GM21723 (cell line): ENCODE data around the gene TCEA2.

Source experiments
- ATAC-seq: cut with Tn5 transposase; IDR thresholded peaks from one replicate; pipeline ENCODE4 v1.9.1; 2021; ENCODE audit warnings: mild to moderate bottlenecking, moderate library complexity; ENCODE audit not compliant: unreplicated experiment

The TCEA2 gene

DNA sequence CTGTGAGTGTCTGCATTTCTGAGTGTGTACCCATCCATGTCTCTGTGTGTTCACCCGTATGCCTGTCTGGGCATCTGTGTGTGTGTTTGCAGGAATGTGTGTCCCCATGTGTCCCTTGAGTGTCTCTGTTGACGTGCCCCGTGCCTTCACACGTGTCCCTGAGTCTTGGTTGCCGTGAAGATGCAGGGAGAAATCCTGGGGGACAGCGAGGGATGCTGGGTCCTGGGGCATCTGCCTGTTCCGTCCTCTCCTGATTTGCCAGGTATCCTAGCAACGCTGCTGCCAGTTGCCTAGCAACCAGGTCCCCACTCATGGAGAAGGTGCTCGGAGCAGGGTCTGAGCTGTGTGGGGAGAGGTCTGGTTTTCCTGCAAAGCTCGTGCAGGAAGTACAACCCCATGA is 27.2 kb downstream of the TCEA2 start:
- no peak for ATAC-seq

DNA sequence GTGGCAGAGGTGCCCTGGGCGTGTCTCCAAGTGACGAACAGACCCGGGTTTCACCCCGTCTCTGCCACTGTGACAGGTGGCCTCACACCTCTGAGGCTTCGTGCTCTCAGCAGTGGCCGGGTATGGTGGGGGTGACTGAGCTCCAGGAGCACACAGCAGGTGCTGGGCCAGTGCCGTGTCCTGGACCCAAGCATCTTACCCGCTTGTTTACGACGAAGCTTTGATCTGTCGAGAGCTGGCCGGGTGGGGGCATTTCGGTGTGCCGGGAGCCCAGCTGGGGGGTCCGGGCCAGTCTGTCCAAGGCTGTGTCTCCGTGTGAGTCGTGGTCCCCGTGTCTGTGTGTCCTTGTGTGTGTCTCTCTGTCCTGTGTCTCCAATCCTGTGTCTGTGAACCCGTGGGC is 28.3 kb downstream of the TCEA2 start:
- no peak for ATAC-seq

DNA sequence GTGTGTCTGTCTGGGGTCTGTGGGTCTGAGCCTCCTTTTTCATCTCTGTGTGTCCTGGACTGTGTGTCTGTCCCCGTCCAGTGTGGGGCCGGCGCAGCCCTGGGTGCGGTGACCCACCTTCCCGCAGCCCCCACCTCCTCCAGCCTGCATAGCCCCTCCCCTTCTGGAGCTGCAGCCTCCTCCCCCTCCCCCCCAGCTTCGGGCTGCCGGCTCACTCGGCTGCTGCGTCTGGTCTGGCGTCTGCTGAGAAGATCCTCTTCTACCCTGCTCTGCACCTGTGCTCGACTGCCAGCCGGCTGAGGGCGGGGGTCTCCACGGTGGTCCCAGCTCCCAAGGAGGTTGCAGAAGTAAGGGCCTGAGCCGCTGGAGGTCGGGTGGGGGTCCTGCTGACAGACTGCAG is 28.8 kb downstream of the TCEA2 start:
- no peak for ATAC-seq

DNA sequence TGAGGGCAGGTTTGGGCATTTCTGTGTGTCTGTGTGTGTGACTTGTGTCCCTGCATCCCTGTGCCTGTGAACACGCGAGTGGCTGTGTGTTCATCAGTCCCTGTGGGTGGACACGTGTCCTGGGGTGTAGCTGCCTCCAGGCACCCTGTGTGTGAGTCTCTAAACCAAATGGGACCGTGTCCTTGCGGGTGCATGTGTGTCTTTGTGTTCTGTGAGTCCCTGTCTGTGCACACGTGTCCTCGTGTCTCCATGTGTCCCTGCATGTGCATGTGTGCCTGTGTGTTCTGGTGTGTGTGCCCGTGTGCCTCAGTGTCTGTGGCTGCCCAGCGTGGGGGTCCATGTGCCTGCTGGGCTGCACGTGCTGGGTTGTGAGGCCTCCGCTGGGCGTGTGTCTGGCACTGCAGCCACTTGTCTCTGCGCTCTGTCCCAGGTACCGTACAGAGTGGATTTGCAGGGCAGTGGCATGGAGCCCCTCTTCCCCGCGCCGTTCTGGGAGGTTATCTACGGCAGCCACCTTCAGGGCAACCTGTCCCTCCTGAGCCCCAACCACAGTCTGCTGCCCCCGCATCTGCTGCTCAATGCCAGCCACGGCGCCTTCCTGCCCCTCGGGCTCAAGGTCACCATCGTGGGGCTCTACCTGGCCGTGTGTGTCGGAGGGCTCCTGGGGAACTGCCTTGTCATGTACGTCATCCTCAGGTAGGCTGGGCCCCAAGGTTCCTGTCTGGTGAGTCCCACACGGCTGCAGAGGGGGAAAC is 29.4 kb downstream of the TCEA2 start:
- no peak for ATAC-seq

DNA sequence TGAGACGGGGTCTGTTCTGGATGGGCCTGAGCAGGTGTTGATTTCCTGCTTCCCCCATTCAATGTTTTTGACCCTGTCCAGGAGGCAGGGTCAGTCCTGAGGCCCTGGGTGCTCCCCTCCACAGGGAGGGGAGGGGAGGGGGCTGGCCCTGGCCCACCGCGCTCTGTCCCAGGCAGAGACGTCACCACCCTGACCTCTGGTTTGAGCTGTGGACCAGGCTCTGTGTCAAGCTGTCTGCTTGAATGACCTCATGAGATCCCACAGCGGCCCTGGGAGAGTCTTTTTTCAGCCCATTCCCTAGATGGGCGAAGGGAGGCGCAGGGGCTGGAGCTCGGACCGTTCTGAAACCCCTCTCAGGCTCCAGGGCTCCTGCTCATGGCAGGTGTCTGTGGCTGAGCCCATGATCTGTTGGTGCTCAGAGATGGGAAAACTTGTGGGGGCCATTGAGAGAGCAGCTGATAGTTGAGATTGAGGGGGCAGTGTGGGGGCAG is 30.1 kb downstream of the TCEA2 start:
- no peak for ATAC-seq

DNA sequence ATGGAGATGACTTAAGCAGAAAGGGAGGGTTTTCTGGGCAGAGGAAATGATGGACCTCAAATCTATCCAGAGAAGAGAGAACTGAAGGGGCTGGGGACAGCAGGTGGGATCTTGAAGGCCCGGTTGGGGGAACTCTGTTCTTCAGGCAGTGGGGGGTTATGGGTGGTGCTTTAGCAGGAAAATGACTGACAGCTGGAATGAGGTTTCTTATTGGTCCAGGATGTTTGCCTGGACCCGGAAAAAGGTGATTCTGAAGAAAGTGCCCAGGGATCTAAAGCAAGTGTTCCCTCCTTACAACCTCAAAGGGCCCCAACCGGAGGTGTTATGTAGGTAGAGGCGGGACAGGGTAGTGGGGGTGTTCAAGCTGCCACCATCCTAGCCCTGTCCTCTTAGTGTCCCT is 32.5 kb downstream of the TCEA2 start:
- no peak for ATAC-seq

DNA sequence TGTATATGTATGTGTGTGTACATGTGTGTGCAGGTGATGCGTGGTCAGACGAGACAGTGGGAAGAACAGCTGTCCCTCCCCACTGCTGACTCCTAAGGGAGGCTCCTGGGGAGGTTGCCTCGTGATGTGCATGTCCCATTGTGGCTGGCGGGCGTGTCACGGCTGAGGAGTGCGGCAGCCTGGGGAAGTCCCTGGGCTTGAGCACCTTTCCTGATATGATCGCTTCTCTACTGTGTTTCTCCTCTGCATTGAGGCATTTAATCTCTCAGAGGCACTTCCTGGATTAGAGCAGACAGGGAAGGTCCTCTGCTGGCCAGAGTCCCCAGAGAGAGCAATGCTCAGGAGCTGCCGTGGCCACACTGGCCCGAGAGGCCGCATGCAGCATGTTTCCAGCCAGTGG is 32.9 kb downstream of the TCEA2 start:
- no peak for ATAC-seq

DNA sequence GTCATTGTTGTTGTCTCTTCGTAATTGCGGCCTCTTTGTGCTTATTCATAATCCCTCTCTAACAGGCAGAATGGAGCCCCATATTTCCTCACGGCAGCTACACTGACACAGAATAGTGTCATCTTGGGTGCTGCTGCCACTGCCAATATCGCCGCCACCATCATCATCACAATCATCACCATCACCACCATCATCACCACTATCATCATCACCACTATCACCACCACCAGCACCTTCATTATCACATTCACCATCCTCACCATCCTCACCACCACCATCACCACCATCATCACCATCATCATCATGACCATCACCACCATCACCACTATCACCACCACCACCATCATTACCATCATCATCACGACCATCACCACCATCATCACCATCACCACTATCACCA is 33.5 kb downstream of the TCEA2 start:
- ATAC-seq, result no peak

DNA sequence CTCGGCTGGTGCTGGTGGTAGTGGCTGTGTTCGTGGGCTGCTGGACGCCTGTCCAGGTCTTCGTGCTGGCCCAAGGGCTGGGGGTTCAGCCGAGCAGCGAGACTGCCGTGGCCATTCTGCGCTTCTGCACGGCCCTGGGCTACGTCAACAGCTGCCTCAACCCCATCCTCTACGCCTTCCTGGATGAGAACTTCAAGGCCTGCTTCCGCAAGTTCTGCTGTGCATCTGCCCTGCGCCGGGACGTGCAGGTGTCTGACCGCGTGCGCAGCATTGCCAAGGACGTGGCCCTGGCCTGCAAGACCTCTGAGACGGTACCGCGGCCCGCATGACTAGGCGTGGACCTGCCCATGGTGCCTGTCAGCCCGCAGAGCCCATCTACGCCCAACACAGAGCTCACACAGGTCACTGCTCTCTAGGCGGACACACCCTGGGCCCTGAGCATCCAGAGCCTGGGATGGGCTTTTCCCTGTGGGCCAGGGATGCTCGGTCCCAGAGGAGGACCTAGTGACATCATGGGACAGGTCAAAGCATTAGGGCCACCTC is 35.5 kb downstream of the TCEA2 start:
- ATAC-seq, result no peak

DNA sequence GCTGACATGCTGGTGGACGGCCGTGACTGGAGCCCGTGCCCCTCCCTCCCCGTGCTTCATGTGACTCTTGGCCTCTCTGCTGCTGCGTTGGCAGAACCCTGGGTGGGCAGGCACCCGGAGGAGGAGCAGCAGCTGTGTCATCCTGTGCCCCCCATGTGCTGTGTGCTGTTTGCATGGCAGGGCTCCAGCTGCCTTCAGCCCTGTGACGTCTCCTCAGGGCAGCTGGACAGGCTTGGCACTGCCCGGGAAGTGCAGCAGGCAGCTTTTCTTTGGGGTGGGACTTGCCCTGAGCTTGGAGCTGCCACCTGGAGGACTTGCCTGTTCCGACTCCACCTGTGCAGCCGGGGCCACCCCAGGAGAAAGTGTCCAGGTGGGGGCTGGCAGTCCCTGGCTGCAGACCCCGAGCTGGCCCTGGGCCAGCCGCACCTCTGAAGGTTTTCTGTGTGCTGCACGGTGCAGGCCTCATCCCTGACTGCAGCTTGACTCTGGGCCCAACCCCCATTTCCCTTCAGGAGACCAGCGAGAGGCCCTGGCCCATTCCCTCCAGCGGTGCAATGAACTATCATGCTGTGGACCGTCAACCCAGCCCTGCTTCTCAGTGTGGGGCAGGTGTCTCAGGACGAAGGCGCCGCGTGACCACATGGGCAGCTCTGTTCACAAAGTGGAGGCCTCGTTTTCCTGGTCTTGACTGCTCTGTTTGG is 36.2 kb downstream of the TCEA2 start:
- ATAC-seq, result no peak

DNA sequence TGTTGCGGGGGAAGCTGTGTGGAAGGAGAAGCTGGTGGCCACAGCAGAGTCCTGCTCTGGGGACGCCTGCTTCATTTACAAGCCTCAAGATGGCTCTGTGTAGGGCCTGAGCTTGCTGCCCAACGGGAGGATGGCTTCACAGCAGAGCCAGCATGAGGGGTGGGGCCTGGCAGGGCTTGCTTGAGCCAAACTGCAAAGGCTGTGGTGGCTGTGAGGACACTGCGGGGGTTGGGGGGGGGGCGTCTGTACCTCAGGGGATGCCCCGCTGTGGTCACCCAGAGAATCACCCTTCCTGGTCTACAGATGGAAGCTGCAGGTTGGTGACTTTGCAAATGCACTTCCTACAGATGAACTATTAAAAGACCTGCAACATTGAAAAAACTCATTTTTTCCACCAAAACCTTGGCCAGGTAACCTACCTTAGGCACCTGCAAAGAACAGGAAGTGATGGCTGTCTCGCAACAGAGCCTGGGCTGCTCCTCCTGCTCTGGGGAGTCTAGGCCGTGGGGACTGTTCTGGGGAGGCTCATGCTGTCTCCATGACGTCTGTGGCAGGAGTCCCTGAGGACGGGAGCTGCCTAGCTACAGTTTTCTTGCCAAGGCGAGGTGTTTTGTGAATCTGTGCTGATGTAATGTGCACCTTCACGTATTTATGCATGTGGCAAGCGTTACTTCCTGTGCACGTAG is 37.0 kb downstream of the TCEA2 start:
- ATAC-seq, result no peak

DNA sequence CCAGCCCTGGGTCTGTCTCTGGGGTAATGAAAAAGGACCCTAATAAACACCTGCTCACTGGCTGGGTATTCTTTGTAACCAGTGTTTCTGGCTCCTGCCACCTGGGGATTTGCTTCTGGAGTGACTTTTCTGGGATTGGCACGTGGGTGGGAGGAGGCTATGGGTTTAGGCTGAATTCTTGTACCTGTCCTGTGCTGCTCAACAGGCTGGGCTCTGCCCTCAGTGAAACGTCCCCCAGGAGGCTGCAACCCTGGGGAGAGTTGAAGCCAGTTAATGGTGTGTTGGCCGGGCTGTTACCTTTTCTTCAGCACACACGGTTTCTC is 37.5 kb downstream of the TCEA2 start:
- ATAC-seq, result no peak

DNA sequence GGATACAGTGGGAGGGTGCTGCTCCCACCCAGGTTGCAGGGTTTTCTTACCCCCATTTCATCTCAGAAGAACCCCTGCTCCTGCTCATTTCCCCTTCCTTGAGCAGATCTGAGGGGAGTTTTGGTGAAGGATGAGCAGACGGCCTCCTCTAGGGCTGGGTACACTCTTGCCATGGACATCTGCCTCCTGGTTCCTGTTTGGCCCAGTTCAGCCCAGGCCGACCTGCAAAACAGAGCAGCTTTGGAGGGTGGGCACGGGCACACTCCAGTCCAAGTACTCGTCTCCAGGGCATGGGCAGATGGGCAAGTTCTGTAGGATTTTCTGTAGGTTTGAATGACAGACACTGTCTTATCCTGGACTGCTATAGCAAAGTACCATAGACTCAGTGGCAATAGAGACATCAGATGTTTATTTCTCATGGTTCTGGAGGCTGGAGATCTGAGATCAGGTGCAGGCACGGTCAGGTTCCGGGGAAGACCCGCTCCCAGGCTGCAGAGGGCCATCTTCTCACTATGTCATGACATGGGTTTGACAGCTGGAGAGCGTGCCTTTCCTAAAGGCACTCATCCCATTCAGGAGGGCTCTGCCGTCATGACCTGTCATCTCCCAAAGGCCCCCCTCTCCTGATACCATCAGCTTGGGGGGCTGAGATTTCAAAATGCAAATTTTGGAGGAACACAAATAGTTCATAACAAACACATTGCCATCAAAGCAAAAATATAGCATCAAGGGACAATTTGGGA is 38.1 kb downstream of the TCEA2 start:
- no peak for ATAC-seq

DNA sequence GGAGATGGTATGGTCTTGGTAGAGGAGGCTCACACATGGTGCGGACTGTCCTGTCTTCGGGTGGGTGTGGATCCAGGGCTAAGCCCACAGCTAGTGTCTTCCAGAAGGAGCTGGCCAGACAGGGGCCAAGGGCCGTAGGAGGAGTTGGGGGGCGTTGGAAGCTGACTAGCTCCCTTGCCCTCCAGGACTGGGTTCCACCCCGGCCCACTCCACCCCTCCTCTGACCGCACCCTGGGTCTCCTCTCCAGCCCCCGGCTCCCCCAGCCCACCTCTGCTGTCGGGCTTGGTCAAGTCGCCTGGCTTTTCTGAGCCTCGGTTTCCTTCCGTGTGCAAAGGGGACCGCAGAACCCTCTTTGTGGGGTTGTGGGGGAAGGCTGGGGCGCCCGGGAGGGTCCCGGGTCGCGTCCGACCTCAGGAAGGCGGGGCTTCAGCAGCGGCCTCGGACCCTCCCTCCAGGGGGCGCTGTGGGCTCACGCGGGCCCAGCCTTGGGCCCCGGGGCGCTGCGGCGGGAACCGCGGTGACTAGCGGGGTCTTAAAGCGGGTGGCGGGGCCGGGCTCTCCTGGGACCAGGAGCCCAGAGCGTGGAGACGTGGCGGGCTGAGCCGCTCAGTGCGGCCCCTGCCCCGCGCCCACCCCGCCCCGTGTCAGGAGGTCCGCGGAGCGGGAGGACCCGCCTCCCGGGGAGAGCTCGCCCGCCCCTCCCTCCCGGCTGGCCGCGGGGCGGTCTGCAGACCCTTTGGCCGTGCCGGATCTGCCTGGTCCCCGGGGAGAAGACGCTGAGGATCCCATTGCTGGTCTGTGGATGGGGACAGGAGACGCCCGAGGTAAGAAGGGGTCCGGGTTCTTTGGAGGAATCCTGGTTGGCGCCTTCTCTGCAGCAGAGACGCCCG is 39.0 kb downstream of the TCEA2 start:
- no peak for ATAC-seq

DNA sequence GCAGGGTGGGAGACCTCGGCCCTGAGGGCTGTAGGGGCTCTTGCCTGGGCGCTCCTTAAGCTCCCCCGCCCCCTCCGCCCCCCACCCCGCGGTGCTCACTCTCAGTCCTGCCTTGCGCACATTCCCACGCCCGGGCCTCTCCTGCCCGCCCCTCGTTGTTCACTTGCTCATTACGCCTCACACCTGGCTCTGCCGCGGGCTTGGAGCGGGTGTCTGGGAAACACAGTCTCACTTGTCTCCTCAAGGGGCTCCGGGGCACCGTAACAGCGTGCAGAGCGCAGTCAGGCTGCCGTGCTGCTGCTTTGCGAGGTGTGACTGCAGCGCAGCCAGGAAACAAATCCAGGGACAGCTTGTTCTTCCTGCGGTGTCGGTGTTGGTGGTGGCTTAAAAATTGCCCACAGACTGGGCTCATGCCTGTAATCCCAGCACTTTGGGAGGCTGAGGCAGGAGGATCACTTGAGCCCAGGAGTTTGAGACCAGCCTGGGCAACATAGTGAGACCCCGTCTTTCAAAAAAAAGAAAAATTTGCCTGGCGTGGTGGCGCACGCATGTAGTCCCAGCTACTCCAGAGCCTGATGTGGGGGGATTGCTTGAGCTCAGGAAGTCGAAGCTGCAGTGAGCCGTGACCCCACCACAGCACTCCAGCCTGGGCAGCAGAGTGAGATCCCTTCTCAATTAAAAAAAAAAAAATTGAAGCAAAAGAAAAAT is 39.8 kb downstream of the TCEA2 start:
- no peak for ATAC-seq

DNA sequence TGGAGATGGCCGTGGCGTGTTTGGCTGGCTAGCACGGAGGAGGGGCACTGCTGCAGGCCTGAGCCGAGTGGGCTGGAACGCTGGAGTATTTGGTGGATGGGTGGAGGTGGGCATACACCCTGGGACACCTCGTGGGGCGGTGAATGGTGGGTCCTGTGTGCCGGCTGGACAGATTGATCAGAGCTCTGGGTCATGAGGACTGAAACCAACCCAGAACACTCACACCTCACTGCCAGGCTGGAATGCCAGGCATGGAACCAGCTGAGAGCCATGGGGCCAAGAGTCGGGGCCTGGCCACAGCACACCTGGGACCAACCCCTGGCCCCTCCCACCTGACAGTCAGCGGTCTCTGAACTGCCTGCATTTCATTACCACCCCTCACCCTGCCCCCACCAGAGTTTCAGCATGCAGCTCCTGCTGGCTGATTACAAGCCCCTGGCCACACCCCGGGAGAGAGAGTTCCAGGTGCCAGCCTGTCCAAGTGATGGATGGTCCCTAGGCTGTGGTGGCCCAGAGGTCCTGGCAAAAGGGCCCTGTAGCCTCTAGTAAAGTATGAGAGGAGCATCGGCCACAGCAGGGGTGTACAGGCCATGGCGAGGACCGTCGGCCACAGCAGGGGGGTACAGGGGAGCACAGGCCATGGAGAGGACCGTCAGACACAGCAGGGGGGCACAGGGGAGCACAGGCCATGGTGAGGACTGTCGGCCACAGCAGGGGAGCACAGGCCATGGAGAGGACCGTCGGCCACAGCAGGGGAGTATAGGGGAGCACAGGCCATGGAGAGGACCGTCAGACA is 41.1 kb downstream of the TCEA2 start:
- no peak for ATAC-seq

DNA sequence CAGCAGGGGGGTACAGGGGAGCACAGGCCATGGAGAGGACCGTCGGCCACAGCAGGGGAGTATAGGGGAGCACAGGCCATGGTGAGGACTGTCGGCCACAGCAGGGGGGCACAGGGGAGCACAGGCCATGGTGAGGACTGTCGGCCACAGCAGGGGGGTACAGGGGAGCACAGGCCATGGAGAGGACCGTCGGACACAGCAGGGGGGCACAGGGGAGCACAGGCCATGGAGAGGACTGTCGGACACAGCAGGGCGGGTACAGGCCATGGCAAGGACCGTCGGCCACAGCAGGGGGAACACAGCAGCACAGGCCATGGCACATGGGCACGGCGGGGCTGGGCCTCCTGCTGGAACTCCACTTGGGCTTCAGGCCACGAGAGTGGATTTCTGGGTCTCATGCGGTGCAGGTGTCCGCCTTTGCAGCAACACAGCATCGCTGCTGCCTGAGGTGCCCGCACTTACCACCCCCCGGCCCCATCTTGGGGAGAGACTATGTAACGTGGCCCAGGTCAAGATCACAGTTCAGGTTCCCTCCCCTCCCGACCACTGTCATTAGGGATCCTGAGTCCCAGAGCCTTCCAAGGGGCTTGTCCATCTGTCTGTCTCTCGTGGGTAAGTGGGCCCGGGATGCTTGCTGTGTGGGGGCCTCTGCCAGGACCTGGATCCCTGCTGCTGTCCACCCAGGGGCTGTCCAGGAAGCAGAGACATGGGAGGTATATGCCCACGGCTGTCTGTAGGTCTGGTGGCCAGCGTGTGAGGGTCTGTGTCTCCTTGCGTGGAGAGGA is 41.9 kb downstream of the TCEA2 start:
- no peak for ATAC-seq

DNA sequence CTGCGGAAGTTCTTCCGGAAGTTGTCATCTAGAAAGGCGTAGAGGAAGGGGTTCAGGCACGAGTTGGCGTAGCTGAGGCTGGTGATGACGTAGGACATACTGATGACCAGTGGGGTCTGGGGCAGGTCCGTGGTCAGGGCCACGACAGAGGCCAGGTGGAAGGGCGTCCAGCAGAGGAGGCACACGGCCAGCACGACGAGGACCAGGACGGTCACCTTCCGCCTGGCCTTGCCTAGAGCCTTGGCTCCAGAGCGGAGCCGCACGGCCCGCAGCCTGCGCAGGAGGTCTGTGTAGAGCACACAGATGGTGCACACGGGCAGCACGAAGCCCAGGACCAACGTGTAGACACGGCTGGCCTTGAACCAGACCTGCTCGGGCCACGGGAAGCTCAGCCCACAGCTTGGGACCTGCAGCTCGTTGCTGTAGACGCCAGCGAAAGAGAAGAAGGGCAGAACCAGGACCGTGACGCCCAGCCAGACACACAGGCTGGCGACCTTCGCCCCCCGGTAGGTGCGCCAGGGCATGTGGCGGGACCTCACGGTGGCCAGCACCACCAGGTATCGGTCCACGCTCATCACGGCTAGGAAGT is 42.9 kb downstream of the TCEA2 start:
- ATAC-seq, result no peak
